ENCODE data around the gene LIMK2. TPM values are rescaled to one million over a fixed set of nuclear protein-coding genes. Genes with fewer than 3 reads are reported as not detected.

Gene LIMK2
- total and polyA plus RNA-seq, 10 donors = 6.1 to 182 (median 60.6) TPM

DNA sequence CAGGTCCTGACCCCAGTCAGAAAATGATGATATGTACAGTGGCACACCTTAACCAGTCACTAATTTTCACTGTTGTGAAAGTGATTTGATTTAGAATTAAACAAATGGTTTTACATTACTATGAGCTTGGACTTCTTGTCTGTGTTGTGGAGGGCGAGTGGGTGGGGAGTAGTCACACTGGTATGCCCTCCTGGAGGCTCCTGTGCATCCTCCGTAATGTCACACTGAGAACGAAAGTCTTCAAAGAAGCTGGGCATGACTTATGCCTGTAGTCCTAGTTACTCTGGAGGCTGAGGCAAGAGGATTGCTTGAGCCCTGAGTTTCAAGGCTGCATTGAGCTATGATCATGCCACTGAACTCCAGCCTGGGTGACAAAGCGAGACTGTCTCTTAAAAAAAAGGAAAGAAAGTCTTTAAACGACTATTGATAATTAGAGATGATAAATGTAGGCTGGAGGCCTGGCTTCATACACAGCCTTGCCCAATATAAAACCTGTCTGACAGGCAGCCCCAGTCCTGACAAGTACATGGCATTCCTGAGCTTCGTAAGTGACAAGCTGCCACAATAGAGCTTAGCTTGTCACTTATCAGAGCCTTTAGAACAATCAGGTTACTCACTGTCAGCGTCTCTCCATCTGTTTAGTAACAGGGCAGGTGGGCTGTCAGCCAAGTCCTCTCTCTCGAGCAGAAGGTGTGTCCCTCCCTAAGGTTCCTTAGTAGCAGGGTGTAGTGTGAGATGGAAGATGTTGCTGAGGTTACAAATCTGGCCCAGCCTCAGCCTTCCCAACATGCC, 5.0 kb upstream of the LIMK2 start:
- TF ChIP-seq POLR2AphosphoS5 (IDR thresholded peaks at IDR 0.05) = no peak
- no peak for TF ChIP-seq CTCF (IDR thresholded peaks at IDR 0.05 in 8 of 11, conservative IDR thresholded peaks at IDR 0.05 in 3 of 11)
- H3K9me3 ChIP-seq = no peaks in the 10 kb centered on the region
- 73 to 91% (median 87%) methylated on average over 8 of the region's 8 CpGs for WGBS, 5 donors
- H3K4me1 ChIP-seq = peaks cover 9 to 30% (median 18%) of the 10 kb centered on the region in 6 donors
- no peak overlapping the region for H3K4me3 ChIP-seq
- H3K36me3 ChIP-seq = peaks cover 0 to 54% (median 25%) of the 10 kb centered on the region in 6 donors
- DNase-seq = no peak
- intact Hi-C loops (cut with DNase I; ENCODE audit: low total_unique reads) = no loop called here
- H3K27ac ChIP-seq = no peak overlapping the region
- H3K27me3 ChIP-seq (replicated peaks in 1 of 7) = no peaks in the 10 kb centered on the region

DNA sequence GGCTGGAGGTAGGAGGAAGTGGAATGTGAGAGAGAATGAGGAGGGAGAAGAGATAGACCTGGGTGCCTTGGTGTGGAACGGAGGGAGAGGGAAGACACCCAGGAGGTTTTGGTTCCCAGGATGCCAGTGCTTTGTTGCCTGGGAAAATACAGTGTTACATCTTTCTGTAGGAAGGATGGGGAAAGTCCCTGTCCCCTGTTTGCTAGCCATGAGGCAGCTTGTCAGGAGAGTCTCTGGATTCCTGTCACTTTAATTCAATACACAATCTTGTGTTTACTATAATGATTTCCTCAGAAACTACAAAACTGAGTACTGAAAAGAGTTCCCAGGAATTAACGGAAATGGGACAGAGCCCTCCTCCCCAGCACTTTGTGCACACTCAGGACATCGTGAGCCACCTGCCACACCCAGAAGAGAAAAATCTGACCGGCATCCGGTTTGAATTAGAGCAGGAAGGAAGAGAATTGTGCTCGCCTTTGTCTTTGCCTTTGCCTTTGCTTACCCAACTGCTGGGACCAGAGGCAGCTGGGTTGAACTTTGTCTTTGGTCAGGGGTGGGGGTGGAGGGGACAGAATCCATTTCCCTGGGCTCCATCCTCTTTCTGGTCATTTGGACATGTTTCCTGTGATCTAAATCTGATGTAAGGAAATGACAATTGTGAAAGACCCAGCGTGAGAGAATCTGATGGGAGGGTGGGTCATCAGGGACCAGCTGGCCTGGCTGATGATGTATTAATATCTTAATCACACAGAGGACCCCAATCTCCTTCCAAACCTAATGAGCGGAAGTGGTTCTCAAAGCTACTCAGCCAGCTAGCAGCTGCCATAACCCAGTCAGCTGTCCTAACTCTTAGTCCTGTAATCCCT, 1.3 kb upstream of the LIMK2 start:
- peaks cover 0 to 38% (median under 1%) of the 10 kb centered on the region in 6 donors for H3K36me3 ChIP-seq
- intact Hi-C loops (cut with DNase I; ENCODE audit: low total_unique reads) = loop anchor here (10.0 kb wide), 1 partner anchor 64 kb away; no protein-coding TSS in a partner anchor
- DNase-seq = no peak
- H3K4me1 ChIP-seq = peaks cover 22 to 58% (median 45%) of the 10 kb centered on the region in 6 donors
- peak overlapping the region; percentile 32 to 94 (median 87) for H3K27ac ChIP-seq
- WGBS, 5 donors = 29 to 41% (median 36%) methylated on average over 8 of the region's 8 CpGs
- H3K4me3 ChIP-seq = peak overlapping the region in 1 of 8 donors; percentile 87
- no peaks in the 10 kb centered on the region for H3K9me3 ChIP-seq
- TF ChIP-seq CTCF (IDR thresholded peaks at IDR 0.05 in 8 of 11, conservative IDR thresholded peaks at IDR 0.05 in 3 of 11) (no peak), POLR2A (IDR thresholded peaks at IDR 0.05) (no peak), POLR2AphosphoS5 (IDR thresholded peaks at IDR 0.05) (peak in 1 of 3 donors; percentile 61)
- no peaks in the 10 kb centered on the region for H3K27me3 ChIP-seq (replicated peaks in 1 of 7)

GRCh38 chr22:31211482-31211861, 626 bp upstream of the LIMK2 start:
- H3K4me1 ChIP-seq = peaks cover 22 to 65% (median 48%) of the 10 kb centered on the region in 6 donors

More at GRCh38 chr22:31211482-31211861, 626 bp upstream of the LIMK2 start:
- H3K4me3 ChIP-seq = peak overlapping the region; percentile 61 to 95 (median 84)
- intact Hi-C loops (cut with DNase I; ENCODE audit: low total_unique reads) = loop anchor here (10.0 kb wide), 1 partner anchor 63 kb away; no protein-coding TSS in a partner anchor
- H3K36me3 ChIP-seq = peaks cover 0 to 31% (median 0%) of the 10 kb centered on the region in 6 donors
- H3K9me3 ChIP-seq = no peaks in the 10 kb centered on the region
- H3K27ac ChIP-seq = peak overlapping the region; percentile 70 to 94 (median 87)
- no peaks in the 10 kb centered on the region for H3K27me3 ChIP-seq (replicated peaks in 1 of 7)
- 70 to 86% (median 78%) methylated on average over 1 to 7 of the region's 7 CpGs for WGBS, 5 donors
- no peak for DNase-seq
- no peak for TF ChIP-seq CTCF (IDR thresholded peaks at IDR 0.05 in 8 of 11, conservative IDR thresholded peaks at IDR 0.05 in 3 of 11)
- no peak for TF ChIP-seq POLR2AphosphoS5 (IDR thresholded peaks at IDR 0.05)
- no peak for TF ChIP-seq POLR2A (IDR thresholded peaks at IDR 0.05)

All from spleen (tissue), 11 donors.